ENCODE measurements around the gene FAM171A1.
"Not testable (repeated sequence)": the region's sequence is repeated elsewhere in the genome, so short reads cannot be mapped to it uniquely, and the experiment has no call there.

FAM171A1 gene

DNA sequence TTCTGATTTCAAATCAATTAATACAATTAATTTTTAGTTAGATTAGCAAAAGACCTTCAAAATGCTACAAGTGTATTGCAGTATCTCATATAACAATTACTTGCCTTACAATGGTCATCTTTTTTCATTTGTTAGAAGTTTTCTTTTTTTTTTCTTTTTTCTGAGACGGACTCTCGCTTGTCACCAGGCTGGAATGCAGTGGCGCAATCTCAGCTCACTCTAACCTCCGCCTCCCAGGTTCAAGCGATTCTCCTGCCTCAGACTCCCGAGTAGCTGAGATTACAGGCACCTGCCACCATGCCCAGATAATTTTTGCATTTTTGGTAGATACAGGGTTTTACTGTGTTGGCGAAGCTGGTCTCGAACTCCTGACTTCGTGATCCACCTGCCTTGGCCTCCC lies 95.0 kb downstream of the FAM171A1 start:
- DNase-seq, result not testable (repeated sequence)

- not testable (repeated sequence) for DNase-seq
Observed at GRCh38 chr10:15269838-15270237, 101.3 kb downstream of the FAM171A1 start.

DNA sequence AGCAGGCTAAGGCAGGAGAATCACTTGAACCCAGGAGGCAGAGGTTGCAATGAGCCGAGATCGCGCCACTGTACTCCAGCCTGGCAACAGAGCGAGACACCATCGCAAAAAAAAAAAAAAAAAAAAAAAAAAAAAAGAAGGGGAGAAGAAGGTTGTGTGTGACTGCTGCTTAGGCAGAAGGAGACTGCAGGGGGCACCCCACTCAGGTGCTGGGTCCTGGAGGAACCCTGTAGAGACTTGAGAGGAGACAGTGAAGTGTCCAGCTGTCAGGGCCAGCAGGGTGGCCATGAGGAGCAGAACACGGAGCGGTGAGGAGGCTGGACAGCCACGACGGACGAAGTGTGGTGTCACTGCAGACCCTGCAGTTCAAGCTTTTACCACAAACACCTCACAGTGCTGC lies 103.6 kb downstream of the FAM171A1 start:
- no peak for DNase-seq

GRCh38 chr10:15266117-15266516 lies 105.0 kb downstream of the FAM171A1 start:
- no peak for DNase-seq

DNA sequence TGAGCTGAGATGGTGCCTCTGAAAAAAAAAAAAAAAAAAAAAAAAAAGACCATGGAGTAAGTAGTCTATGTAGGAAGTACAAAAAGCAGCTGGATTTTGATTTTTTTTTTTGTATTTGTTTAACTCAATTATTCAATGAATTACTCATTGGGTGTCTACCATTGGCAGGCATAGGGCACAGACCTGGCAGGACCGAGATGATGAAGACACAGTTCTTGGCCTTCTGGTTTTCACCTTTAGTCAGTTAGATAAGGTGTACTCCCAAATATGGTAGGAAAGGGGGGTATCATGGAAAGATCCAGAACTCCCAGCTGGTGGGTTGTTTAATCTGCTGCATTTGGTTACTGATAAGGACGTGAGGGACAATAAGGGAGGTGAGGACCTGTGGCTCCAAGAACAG lies 105.5 kb downstream of the FAM171A1 start:
- no peak for DNase-seq

GRCh38 chr10:15265056-15265455 lies 106.0 kb downstream of the FAM171A1 start:
- no peak for DNase-seq

GRCh38 chr10:15263657-15264323 lies 107.3 kb downstream of the FAM171A1 start:
- DNase-seq, result no peak

DNA sequence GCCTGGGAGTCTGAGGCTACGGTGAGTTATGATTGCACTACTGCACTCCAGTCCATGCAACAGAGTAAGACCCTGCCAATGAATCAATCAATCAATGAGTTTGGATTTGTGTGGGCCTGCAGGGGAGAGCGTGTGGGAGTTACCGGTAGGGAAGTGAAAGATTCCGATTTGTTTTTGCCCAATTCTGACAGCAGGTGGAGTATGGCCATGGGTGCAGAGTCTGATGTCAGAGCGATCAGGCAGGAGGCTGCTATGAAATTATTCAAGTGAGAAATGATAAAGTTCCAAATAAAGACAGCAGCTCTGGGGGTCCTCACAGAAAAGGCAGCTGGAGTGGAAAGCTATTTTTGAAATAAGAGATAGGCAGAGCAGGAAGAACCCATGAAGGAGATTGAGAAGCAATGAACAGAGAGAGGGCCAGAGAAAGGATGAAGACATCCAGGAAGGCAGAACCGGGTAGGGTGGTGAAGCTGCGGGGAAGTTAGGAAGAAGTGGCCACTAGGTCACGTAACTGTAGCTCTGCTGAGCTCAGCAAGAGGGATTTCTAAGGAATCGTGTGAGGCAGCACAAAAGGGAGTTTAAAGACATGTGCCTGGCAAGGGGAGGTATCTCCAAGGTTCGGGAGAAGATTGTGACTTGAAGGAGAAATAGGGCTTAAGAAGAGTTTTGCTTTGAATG lies 108.9 kb downstream of the FAM171A1 start:
- no peak for DNase-seq

- no peak for DNase-seq
Observed at GRCh38 chr10:15259136-15259535, 112.0 kb downstream of the FAM171A1 start.

- DNase-seq, result no peak
Observed at GRCh38 chr10:15258255-15258654, 112.8 kb downstream of the FAM171A1 start.

DNA sequence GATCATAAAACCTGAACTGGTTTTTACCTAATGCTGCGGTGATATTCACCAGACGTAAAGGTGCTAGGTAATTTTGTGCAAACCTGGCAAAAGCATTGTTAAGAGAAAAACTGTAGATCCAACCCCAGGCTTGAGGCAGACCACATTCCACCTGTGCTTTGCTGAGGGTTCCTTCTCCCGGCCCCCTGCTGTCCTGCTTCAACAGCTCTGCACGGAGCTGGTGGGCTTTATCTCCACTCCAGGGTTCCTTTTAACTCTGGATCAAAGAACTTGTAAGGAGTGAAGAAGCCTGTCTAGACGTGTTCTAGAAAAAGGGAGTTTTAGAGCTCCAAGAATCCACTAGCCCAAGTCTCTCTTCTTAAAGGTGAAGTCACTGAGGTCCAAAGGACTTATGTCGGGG lies 115.1 kb downstream of the FAM171A1 start:
- no peak for DNase-seq

GRCh38 chr10:15254808-15255648 lies 116.1 kb downstream of the FAM171A1 start:
- DNase-seq, result no peak

DNA sequence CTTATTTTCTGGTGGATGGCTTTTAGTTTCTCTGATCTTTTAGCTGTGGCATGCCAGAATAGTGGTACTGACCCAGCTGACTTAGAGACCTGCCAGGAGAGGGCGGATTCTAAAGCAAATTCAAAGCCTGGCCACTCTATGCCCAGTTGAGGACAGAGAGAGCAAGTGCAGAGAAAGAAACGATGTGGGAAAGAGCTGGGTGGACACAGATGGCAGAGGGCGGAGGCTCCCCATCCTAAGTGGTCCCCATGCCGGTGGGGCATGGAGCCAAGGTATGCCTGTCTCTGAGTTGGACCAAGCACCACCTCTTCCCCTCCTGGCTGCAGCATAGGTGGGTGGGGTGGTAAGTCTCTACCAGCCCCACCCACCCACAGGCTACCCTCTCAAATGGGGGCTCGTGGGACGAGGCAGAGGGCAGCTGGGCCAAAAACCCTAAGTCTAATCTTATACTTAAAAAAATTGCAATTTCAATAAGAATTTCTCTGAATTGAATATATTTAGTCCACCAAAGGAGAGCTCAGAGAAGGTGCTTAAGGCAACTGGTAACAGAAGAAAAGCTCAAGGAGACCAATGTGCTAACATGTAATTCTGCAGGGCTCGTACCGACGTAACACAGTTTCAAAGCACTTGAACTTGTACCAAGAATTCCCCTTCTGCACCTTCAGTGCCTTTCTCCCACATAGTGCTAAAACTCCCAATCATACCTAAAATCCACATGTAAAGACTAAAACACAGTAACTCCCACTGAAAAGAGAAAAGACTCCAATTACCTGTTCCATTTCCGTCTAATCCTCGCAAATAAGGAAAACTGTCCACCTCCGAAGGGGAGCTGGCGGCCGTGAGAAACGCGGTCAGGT lies 116.9 kb downstream of the FAM171A1 start:
- DNase-seq, result no peak

- no peak for DNase-seq
Observed at GRCh38 chr10:15252396-15252795, 118.7 kb downstream of the FAM171A1 start.

- DNase-seq, result no peak
Observed at GRCh38 chr10:15251791-15252380, 119.2 kb downstream of the FAM171A1 start.

DNA sequence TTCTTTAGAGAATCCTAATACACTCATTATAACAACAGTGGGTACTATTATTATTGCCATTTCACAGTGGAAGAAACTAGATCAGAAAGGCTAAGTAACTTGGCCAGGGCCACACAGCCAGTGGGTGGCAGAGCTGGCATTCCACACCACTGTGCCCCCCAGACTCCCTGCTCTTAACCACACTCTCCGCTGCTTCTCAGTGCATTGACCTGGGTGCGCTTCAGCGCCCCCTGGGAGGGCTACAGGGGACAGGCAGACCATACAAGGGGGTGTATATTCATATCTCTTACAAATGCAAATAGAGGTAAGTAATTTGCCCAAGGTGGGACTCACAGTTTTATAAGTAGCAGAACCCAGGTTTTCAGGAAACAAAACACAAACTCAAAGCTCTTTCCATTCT lies 125.6 kb downstream of the FAM171A1 start:
- DNase-seq, result no peak

DNA sequence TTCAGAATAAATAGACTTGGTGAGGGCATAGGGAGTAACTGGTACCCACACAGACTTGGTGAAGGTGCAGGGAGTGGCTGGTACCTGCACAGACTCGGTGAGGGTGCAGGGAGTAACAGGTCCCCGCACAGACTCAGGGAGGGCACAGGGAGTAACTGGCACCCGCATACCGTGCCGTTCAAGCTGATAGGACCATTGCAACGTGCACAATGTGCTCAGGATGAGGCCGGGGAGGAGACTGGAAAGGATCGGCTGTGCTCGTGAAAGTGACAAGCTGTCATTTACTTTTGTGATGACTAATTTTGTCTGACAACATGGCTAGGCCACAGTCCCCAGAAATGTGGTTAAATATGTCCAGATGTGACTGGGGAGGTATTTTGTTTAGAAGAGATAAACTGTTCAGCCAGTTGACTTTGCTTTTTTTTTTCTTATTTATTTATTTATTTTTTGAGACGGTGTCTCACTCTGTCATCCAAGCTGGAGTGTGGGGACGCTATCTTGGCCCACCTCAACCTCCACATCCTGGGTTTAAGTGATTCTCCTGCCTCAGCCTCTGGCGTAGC lies 126.4 kb downstream of the FAM171A1 start:
- no peak for DNase-seq

DNA sequence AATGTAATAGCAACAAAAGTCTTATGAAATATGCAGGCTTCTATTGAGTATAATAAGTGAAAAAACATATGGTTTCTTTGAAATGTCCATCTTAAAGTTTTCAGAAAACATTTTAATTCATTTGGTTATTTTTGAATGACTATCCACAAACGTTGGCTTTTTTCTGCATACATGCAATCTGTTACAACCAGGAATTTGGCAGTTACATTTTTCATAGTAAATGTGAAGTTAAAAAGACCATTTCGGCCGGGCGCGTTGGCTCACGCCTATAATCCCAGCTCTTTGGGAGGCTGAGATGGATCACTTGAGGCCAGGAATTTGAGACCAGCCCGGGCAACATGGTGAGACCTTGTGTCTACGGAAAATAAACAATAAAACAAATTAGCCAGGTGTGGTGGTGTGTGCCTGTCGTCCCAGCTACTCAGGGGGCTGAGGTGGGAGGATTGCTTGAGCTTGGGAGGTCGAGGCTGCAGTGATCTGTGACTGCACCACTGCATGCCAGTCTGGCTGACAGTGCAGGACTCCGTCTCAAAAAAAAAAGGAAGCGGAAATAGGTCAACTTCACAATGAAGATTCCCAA lies 128.7 kb downstream of the FAM171A1 start:
- no peak for DNase-seq

DNA sequence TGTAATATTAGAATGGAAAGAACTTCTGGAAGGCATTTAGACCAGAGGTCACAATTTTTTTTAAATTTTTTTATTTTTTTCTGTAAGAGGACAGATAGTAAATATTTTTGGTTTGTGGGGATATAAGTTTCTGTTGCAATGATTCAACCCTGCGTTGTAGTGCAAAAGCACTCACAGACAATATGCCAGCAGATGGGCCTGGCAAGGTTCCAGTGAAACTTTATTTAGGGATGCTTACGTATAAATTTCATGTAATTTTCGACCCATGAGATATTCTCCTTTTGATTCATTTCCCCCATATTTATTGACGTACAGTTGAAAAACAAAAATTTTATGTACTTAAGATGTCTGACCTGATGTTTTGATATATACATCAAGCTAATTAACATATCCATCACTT lies 129.8 kb downstream of the FAM171A1 start:
- no peak for DNase-seq

DNA sequence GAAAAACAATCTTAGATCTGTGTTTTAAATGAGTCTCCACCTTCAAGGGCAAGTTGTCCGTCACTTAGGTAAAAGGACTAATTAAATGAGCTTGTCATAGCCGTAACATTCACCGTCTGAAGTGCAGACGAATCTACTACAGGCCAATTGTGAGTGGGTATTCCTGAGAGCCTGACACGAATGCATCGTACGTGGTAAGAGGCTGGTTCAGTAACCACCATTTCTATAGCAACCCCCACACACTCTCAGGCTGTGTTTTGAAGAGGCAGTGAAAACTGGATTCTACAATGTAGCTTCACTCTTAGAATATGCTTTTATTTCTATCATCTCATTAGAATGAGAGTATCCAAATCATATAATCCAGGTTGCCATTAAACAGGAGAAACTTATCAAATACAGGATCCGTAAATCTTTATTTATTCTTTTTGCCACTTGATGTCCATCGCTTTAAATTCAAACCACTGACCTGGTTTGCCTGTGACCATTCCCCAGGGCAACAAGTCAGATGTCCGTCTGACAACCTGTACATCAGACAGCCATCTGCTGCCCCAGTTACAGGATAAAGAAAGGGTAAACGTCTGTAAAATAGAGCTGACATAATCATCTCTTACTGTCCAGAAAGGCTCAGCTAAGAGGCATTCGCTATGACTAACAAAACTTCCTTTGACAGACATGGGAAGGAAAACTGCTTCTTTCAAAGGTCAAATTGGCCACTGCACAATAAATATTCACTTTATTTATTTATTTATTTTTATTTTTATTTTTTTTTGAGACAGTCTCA lies 132.3 kb downstream of the FAM171A1 start:
- DNase-seq, result no peak

DNA sequence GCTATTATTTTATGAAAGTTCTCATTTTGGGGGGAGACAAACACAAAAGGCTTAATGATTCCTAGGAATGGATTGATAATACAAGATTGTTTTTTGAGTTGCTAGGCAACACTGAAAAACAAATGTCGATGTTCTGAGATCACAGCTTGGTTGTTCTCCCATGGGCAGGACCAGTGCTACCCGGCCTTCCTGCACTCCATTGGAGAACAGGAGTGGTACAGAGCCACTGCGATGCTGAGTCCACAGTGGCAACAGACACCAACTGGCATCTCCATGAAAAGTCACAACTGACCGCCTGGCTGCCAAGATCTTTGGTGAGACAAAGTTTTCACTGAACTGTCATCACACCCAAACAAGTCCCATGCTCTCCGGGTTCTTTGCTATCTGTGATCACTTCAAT lies 133.7 kb downstream of the FAM171A1 start:
- no peak for DNase-seq

Data from NCI-H2029 (cell line).